ENCODE data around the gene BPNT1.

BPNT1 gene

DNA sequence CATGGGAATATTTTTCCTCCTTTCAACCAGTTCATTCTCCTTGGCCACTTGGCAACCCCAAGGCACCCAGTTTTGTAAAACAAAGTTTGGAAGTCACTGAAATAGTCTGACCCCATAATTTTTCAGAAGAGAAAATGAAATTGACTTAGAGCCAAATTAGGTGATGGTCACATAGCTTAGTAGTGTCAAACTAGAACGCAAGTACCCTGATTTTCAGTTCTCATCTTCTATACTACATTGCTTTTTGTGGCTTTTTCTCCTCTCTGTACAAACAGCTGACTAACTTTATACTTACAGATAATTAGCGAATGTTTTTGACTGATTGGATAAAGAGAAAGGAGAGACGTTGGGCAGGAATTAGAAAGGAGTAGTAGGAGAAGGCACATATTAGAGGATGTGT, 37.5 kb upstream of the BPNT1 start:
- H3K27me3 ChIP-seq (ENCODE audit: insufficient read depth, low read depth) = no peaks in the 10 kb centered on the region
- H3K4me1 ChIP-seq (ENCODE audit: low read depth, poor library complexity, severe bottlenecking) = no peaks in the 10 kb centered on the region
- no peaks in the 10 kb centered on the region for H3K36me3 ChIP-seq (ENCODE audit: insufficient read depth)
- no peak overlapping the region for H2AFZ ChIP-seq (ENCODE audit: low read depth)
- H3K4me2 ChIP-seq = no peak overlapping the region
- no peaks in the 10 kb centered on the region for H3K79me2 ChIP-seq (ENCODE audit: insufficient read depth, low read depth)
- H3K4me3 ChIP-seq (IDR thresholded peaks at IDR 0.05; ENCODE audit: insufficient read depth, low read depth, low read length) = no peak overlapping the region
- no peak overlapping the region for H3K9ac ChIP-seq
- H4K20me1 ChIP-seq (ENCODE audit: insufficient read depth) = no peaks in the 10 kb centered on the region
- H3K27ac ChIP-seq = no peak overlapping the region
- TF ChIP-seq, protein P1, sequence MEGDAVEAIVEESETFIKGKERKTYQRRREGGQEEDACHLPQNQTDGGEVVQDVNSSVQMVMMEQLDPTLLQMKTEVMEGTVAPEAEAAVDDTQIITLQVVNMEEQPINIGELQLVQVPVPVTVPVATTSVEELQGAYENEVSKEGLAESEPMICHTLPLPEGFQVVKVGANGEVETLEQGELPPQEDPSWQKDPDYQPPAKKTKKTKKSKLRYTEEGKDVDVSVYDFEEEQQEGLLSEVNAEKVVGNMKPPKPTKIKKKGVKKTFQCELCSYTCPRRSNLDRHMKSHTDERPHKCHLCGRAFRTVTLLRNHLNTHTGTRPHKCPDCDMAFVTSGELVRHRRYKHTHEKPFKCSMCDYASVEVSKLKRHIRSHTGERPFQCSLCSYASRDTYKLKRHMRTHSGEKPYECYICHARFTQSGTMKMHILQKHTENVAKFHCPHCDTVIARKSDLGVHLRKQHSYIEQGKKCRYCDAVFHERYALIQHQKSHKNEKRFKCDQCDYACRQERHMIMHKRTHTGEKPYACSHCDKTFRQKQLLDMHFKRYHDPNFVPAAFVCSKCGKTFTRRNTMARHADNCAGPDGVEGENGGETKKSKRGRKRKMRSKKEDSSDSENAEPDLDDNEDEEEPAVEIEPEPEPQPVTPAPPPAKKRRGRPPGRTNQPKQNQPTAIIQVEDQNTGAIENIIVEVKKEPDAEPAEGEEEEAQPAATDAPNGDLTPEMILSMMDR (conservative IDR thresholded peaks at IDR 0.05; ENCODE audit: low read depth, low read length) = no peak

DNA sequence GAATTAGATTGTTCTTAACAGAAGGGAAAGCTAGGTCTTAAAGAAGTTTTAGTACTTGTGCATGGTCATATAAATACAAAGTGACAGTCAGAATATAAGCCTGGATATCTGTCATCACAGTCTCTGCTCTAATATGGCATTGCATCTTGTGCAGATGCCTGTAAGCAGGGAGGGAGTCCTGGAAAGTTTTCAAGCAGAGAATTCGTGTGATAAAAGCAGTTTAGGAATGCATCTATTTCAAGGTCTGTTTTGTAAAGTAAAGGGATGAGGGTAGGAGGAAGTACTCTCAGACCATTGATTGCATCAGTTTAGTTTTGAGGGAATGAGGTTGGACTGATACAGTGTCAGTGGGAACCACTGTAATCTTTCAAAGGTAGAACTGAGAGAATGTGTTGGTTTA, 35.0 kb upstream of the BPNT1 start:
- Histone ChIP-seq H3K4me1 (ENCODE audit: low read depth, poor library complexity, severe bottlenecking) (no peaks in the 10 kb centered on the region), H2AFZ (ENCODE audit: low read depth) (no peak overlapping the region), H3K4me3 (IDR thresholded peaks at IDR 0.05; ENCODE audit: insufficient read depth, low read depth, low read length) (no peak overlapping the region), H3K27me3 (ENCODE audit: insufficient read depth, low read depth) (no peaks in the 10 kb centered on the region), H3K36me3 (ENCODE audit: insufficient read depth) (no peaks in the 10 kb centered on the region), H4K20me1 (ENCODE audit: insufficient read depth) (no peaks in the 10 kb centered on the region), H3K27ac (no peak overlapping the region), H3K79me2 (ENCODE audit: insufficient read depth, low read depth) (no peaks in the 10 kb centered on the region), H3K4me2 (no peak overlapping the region), H3K9ac (no peak overlapping the region)
- TF ChIP-seq, protein P1 (conservative IDR thresholded peaks at IDR 0.05; ENCODE audit: low read depth, low read length) = no peak

DNA sequence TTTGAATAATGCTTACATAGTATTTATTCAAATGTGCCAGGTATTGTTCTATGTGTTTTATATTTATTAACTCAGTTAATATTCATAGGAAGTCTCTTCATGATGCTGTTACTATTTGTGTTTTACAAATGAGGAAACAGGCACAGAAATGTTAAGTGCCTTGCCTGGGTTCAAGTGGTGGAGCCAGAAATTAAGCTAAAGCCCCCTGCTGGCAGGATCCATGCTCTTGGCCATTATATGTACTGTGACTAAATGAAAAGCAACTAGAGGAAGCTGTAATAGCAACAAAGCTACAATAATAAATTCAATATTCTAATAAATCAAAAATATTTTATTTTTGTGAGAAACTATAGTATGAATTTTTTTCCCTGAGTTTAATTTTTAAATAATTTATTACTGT, 34.3 kb upstream of the BPNT1 start:
- H3K4me2 ChIP-seq = no peak overlapping the region
- H3K27ac ChIP-seq = no peak overlapping the region
- no peaks in the 10 kb centered on the region for H4K20me1 ChIP-seq (ENCODE audit: insufficient read depth)
- H3K36me3 ChIP-seq (ENCODE audit: insufficient read depth) = no peaks in the 10 kb centered on the region
- H3K79me2 ChIP-seq (ENCODE audit: insufficient read depth, low read depth) = no peaks in the 10 kb centered on the region
- TF ChIP-seq, protein P1 (conservative IDR thresholded peaks at IDR 0.05; ENCODE audit: low read depth, low read length) = peak; percentile 55
- H3K4me3 ChIP-seq (IDR thresholded peaks at IDR 0.05; ENCODE audit: insufficient read depth, low read depth, low read length) = no peak overlapping the region
- H2AFZ ChIP-seq (ENCODE audit: low read depth) = no peak overlapping the region
- no peaks in the 10 kb centered on the region for H3K4me1 ChIP-seq (ENCODE audit: low read depth, poor library complexity, severe bottlenecking)
- no peak overlapping the region for H3K9ac ChIP-seq
- no peaks in the 10 kb centered on the region for H3K27me3 ChIP-seq (ENCODE audit: insufficient read depth, low read depth)

DNA sequence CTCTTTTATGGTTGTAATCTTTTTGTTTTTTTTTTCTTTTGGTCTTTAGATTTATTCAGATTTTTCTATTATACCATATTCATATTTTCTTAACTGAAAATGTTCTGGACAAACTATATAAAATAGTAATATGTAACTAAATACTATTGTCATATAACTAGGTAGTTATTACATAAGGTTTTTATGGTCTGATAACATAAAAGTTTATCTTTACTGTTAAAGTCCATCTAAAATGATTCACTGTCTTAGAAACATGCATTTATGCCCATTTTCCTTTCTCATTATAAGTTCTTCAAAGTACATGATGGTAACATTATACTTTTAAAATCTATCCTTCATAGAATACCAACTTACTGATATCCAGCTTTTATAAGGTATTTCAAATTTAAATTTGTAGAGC, 33.5 kb upstream of the BPNT1 start:
- no peaks in the 10 kb centered on the region for H3K36me3 ChIP-seq (ENCODE audit: insufficient read depth)
- TF ChIP-seq, protein P1 (conservative IDR thresholded peaks at IDR 0.05; ENCODE audit: low read depth, low read length) = no peak
- no peaks in the 10 kb centered on the region for H4K20me1 ChIP-seq (ENCODE audit: insufficient read depth)
- no peak overlapping the region for H3K27ac ChIP-seq
- no peak overlapping the region for H3K9ac ChIP-seq
- no peaks in the 10 kb centered on the region for H3K4me1 ChIP-seq (ENCODE audit: low read depth, poor library complexity, severe bottlenecking)
- H3K27me3 ChIP-seq (ENCODE audit: insufficient read depth, low read depth) = no peaks in the 10 kb centered on the region
- H3K79me2 ChIP-seq (ENCODE audit: insufficient read depth, low read depth) = no peaks in the 10 kb centered on the region
- no peak overlapping the region for H3K4me2 ChIP-seq
- no peak overlapping the region for H2AFZ ChIP-seq (ENCODE audit: low read depth)
- no peak overlapping the region for H3K4me3 ChIP-seq (IDR thresholded peaks at IDR 0.05; ENCODE audit: insufficient read depth, low read depth, low read length)

All from KMS-11 (cell line).